Keratinocyte (primary cell): ENCODE data around the gene MYO1C. TPM values are rescaled to one million over a fixed set of nuclear protein-coding genes. Genes with fewer than 3 reads are reported as not detected.

Experiments
- DNase-seq: peaks from one replicate; pipeline ENCODE4 v3.0.0-alpha.2; 2011; ENCODE audit warnings: low read depth, missing footprints, low spot score
- FAIRE-seq: peaks from 2 replicates; lab custom pipeline; 2011; peaks lifted over from hg19 to GRCh38; lab: Jason Lieb, UNC
- H2AFZ ChIP-seq: 2 replicates; pipeline ENCODE4 v1.6.0; 2012; ENCODE audit warnings: low read length, control low read depth, inconsistent platforms; ENCODE audit not compliant: control insufficient read depth
- H3K27ac ChIP-seq: 2 replicates; pipeline ENCODE4 v1.5.1; 2011; ENCODE audit warnings: low read length; ENCODE audit not compliant: control insufficient read depth, insufficient read depth
- H3K27me3 ChIP-seq: 3 replicates; pipeline ENCODE4 v1.6.0; 2011; ENCODE audit warnings: low read length; ENCODE audit not compliant: control insufficient read depth, insufficient read depth; ENCODE audit errors: extremely low read depth
- H3K36me3 ChIP-seq, 2 experiments: 2 replicates in 1 of 2; 3 replicates in 1 of 2; pipeline ENCODE4 v1.5.1; 2011; ENCODE audit warnings: low read length in 2 of 2, mild to moderate bottlenecking in 1 of 2; ENCODE audit not compliant: control insufficient read depth in 2 of 2, insufficient read depth in 2 of 2; ENCODE audit errors: extremely low read depth in 1 of 2
- H3K4me1 ChIP-seq: 3 replicates; pipeline ENCODE4 v1.5.1; 2011; ENCODE audit warnings: low read length; ENCODE audit not compliant: control insufficient read depth, insufficient read depth; ENCODE audit errors: extremely low read depth
- H3K4me2 ChIP-seq: 3 replicates; pipeline ENCODE4 v1.6.0; 2011; ENCODE audit warnings: low read depth, low read length; ENCODE audit not compliant: control insufficient read depth, insufficient read depth; ENCODE audit errors: extremely low read depth
- H3K4me3 ChIP-seq, 3 experiments: fragments of 200-600 bp in 1 of 3; sonication (generic) in 1 of 3; 2 replicates in 2 of 3; 3 replicates in 1 of 3; pipeline ENCODE4 v1.5.1; 2011 to 2016; ENCODE audit warnings: low read length in 3 of 3, mild to moderate bottlenecking in 3 of 3, control low read depth in 2 of 3, inconsistent platforms in 1 of 3, low read depth in 1 of 3, mixed read lengths in 1 of 3, mixed run types in 1 of 3, moderate library complexity in 1 of 3; ENCODE audit not compliant: control insufficient read depth in 2 of 3, insufficient read depth in 2 of 3; ENCODE audit errors: extremely low read depth in 1 of 3
- H3K79me2 ChIP-seq: 2 replicates; pipeline ENCODE4 v1.6.0; 2012; ENCODE audit warnings: low read length; ENCODE audit not compliant: control insufficient read depth, insufficient read depth
- H3K9ac ChIP-seq: 3 replicates; pipeline ENCODE4 v1.6.0; 2011; ENCODE audit warnings: low read length; ENCODE audit not compliant: control insufficient read depth, insufficient read depth; ENCODE audit errors: extremely low read depth
- H3K9me1 ChIP-seq: 3 replicates; pipeline ENCODE4 v1.6.0; 2011; ENCODE audit warnings: low read length; ENCODE audit not compliant: control insufficient read depth, insufficient read depth; ENCODE audit errors: extremely low read depth
- H3K9me3 ChIP-seq: 2 replicates; pipeline ENCODE4 v1.5.1; 2012; ENCODE audit warnings: low read depth, low read length; ENCODE audit not compliant: control insufficient read depth
- H4K20me1 ChIP-seq: 3 replicates; pipeline ENCODE4 v1.6.0; 2011; ENCODE audit warnings: low read length; ENCODE audit not compliant: control insufficient read depth, insufficient read depth; ENCODE audit errors: extremely low read depth
- CTCF ChIP-seq, 3 experiments: IDR thresholded peaks in 1 of 3; conservative IDR thresholded peaks in 1 of 3; optimal IDR thresholded peaks in 1 of 3; 2 replicates in 2 of 3; 3 replicates in 1 of 3; pipeline versions ENCODE3 to v1.5.1; 2011; ENCODE audit warnings: low read length in 3 of 3, mild to moderate bottlenecking in 3 of 3, moderate library complexity in 2 of 3, control low read depth in 1 of 3, inconsistent platforms in 1 of 3; ENCODE audit not compliant: insufficient read depth in 2 of 3; ENCODE audit errors: extremely low read depth in 1 of 3
- EZH2 ChIP-seq: IDR thresholded peaks from one replicate; pipeline ENCODE4 v1.6.1; 2012; ENCODE audit warnings: inconsistent platforms, mild to moderate bottlenecking, low read length, moderate library complexity
- dilution Hi-C: fragments of 300-500 bp; cut with MboI; formaldehyde crosslinking; loops from one replicate; pipeline ENCODE4 v1.7.0; 2020; ENCODE audit warnings: low sequenced_read_pairs; ENCODE audit not compliant: extremely low pct_ligation_motif_present
- polyA plus RNA-seq, 5 experiments: library from polyadenylated mRNA; depleted of rRNA in 3 of 5; stranded (reverse) in 3 of 5; stranded (forward) in 1 of 5; unstranded in 1 of 5; fragments of >200 nt; gene quantifications; 1 replicate in 1 of 5; 2 replicates in 3 of 5; 3 replicates in 1 of 5; pipeline versions ENCODE4 v1.2.1 to v1.2.3, GENCODE V29; 2011 to 2012; ENCODE audit warnings: missing spikeins in 2 of 5, low read depth in 1 of 5, low replicate concordance in 1 of 5

The MYO1C gene
- polyA plus RNA-seq, 1 donor (not counting 4 experiments of a cell fraction or from before 2014, with no cell fraction given), result 101 TPM

DNA sequence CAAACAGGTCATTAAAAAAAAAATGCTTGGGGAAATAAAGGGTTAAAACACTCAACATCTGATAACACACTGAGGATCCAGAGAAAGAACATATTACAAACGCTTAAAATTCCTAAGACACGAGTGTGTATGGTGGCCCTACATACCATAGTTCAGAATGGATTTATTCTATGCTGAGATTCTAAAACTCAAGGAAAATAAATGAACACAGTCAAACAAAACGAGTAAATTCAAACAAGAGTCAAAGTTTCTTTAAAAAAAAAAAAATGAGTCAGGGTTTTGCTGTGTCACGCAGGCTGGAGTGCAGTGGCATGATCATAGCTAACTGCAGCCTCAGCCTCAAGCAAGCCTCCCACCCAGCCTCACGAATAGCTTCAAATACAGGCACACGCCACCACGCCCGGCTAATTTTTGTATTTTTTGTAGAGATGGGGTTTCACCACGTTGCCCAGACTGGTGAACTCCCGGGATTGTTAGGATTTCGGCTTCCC is 53.8 kb downstream of the MYO1C start:
- peaks cover 95% of the 10 kb centered on the region for H3K79me2 ChIP-seq
- no peak overlapping the region for H2AFZ ChIP-seq
- FAIRE-seq (no peak), DNase-seq (no peak)
- no peak overlapping the region for H3K4me3 ChIP-seq
- no peaks in the 10 kb centered on the region for H3K4me1 ChIP-seq
- peaks cover 11 to 17% of the 10 kb centered on the region in 2 experiments for H3K36me3 ChIP-seq
- H3K4me2 ChIP-seq, result no peak overlapping the region
- dilution Hi-C loops, result no loop called here
- H3K9me3 ChIP-seq, result no peaks in the 10 kb centered on the region
- no peaks in the 10 kb centered on the region for H3K9me1 ChIP-seq
- no peaks in the 10 kb centered on the region for H3K27me3 ChIP-seq
- TF ChIP-seq CTCF (optimal IDR thresholded peaks at IDR 0.05 in 1 of 3, IDR thresholded peaks at IDR 0.05 in 1 of 3, conservative IDR thresholded peaks at IDR 0.05 in 1 of 3; ENCODE audit: extremely low read depth in 1 of 3, insufficient read depth in 2 of 3, low read length in 3 of 3), result no peak
- no peak for TF ChIP-seq EZH2
- no peak overlapping the region for H3K9ac ChIP-seq
- no peak overlapping the region for H3K27ac ChIP-seq
- peaks cover 6% of the 10 kb centered on the region for H4K20me1 ChIP-seq

GRCh38 chr17:1435326-1435725 is 57.2 kb downstream of the MYO1C start:
- H3K79me2 ChIP-seq, result peaks cover 91% of the 10 kb centered on the region
- no peak overlapping the region for H3K27ac ChIP-seq
- FAIRE-seq (no peak), DNase-seq (no peak)
- H3K9ac ChIP-seq, result no peak overlapping the region
- H3K4me2 ChIP-seq, result no peak overlapping the region
- TF ChIP-seq CTCF (optimal IDR thresholded peaks at IDR 0.05 in 1 of 3, IDR thresholded peaks at IDR 0.05 in 1 of 3, conservative IDR thresholded peaks at IDR 0.05 in 1 of 3; ENCODE audit: extremely low read depth in 1 of 3, insufficient read depth in 2 of 3, low read length in 3 of 3) (no peak), EZH2 (no peak)
- no peaks in the 10 kb centered on the region for H3K9me3 ChIP-seq
- no peaks in the 10 kb centered on the region for H3K4me1 ChIP-seq
- H3K36me3 ChIP-seq, result peaks cover 20 to 21% of the 10 kb centered on the region in 2 experiments
- peaks cover 11% of the 10 kb centered on the region for H4K20me1 ChIP-seq
- H3K4me3 ChIP-seq, result no peak overlapping the region
- no peaks in the 10 kb centered on the region for H3K27me3 ChIP-seq
- dilution Hi-C loops, result no loop called here
- no peaks in the 10 kb centered on the region for H3K9me1 ChIP-seq
- no peak overlapping the region for H2AFZ ChIP-seq
